H1 (cell line): ENCODE data around the gene ELAPOR2. TPM values are rescaled to one million over a fixed set of nuclear protein-coding genes. Genes with fewer than 3 reads are reported as not detected.

Experiments used
- EP300 ChIP-seq, 2 experiments: IDR thresholded peaks; 1 replicate in 1 of 2; 2 replicates in 1 of 2; pipeline ENCODE4 v1.6.1; 2011 to 2012; ENCODE audit warnings: low read depth in 2 of 2, low read length in 2 of 2, mild to moderate bottlenecking in 2 of 2, borderline replicate concordance in 1 of 2, inconsistent platforms in 1 of 2, moderate library complexity in 1 of 2
- JUND ChIP-seq: IDR thresholded peaks from 2 replicates; pipeline ENCODE4 v1.6.1; 2011; ENCODE audit warnings: mild to moderate bottlenecking, improper control_type of control experiment, low read length
- PHF8 ChIP-seq: fragments of 200-600 bp; sonication (generic); conservative IDR thresholded peaks from 2 replicates; pipeline ENCODE4 v1.7.1; 2012; ENCODE audit warnings: low read depth, mild to moderate bottlenecking, inconsistent platforms, low read length, moderate library complexity
- USF2 ChIP-seq: IDR thresholded peaks from 2 replicates; pipeline ENCODE4 v1.6.1; 2011; ENCODE audit warnings: low read length, improper control_type of control experiment
- polyA plus RNA-seq, 7 experiments: library from polyadenylated mRNA; depleted of rRNA in 3 of 7; stranded (reverse) in 5 of 7; unstranded in 2 of 7; fragments of >200 nt in 5 of 7; fragments of 200-250 nt in 2 of 7; gene quantifications; 1 replicate in 5 of 7; 2 replicates in 1 of 7; 4 replicates in 1 of 7; pipeline versions ENCODE4 v1.2.1 to v1.2.3, GENCODE V29; 2011 to 2013; ENCODE audit warnings: missing spikeins in 2 of 7, mixed read lengths in 2 of 7
- total RNA-seq: library from RNA; stranded (reverse); fragmentation: NEBNext Ultra II Directional; extraction: Animal tissue kit (Norgen Biotek cat#: 25700); gene quantifications from 2 replicates; pipeline ENCODE4 v1.2.1, GENCODE V29; 2021

ELAPOR2 gene
- total and polyA plus RNA-seq, 2 of the 8 experiments (the other 6 are each of a cell fraction or from before 2014, with no cell fraction given) = 12.9 to 32.9 TPM

GRCh38 chr7:87027900-87028299 lies 31.6 kb downstream of the ELAPOR2 start (continued):
- TF ChIP-seq USF2 (no peak), EP300 (IDR thresholded peaks at IDR 0.05; ENCODE audit: borderline replicate concordance in 1 of 2, low read depth in 2 of 2, low read length in 2 of 2) (no peak), PHF8 (no peak), JUND (no peak)
